BJ (cell line): Measurements from ENCODE around the gene TSPYL1. TPM values are rescaled to one million over a fixed set of nuclear protein-coding genes. Genes with fewer than 3 reads are reported as not detected.

ENCODE experiments used
- CTCF ChIA-PET: fragments of 350-600 bp; formaldehyde crosslinking; extraction: SDS; loops from one replicate; lab custom pipeline; 2021; ENCODE audit warnings: antibody characterized with exemption, inconsistent platforms; lab: Yijun Ruan, JAX
- POLR2A ChIA-PET: fragments of 300-600 bp; sonication (Branson Sonifier 250); formaldehyde crosslinking; extraction: SDS; loops from one replicate; lab custom pipeline; 2021; ENCODE audit warnings: antibody characterized with exemption; lab: Charles Lee
- DNase-seq: peaks from one replicate; pipeline ENCODE4 v3.0.0-alpha.2; 2011; ENCODE audit warnings: low read depth
- H3K27me3 ChIP-seq: 2 replicates; pipeline ENCODE4 v1.6.0; 2011; ENCODE audit warnings: low read length; ENCODE audit not compliant: control insufficient read depth, insufficient read depth
- H3K36me3 ChIP-seq: 2 replicates; pipeline ENCODE4 v1.5.1; 2011; ENCODE audit warnings: low read length; ENCODE audit not compliant: control insufficient read depth, insufficient read depth
- H3K4me3 ChIP-seq: 2 replicates; pipeline ENCODE4 v1.5.1; 2011; ENCODE audit warnings: low read depth, mild to moderate bottlenecking, control low read depth, low read length
- CTCF ChIP-seq: IDR thresholded peaks from 2 replicates; pipeline ENCODE4 v1.5.1; 2011; ENCODE audit warnings: low read depth, mild to moderate bottlenecking, control low read depth, inconsistent platforms, low read length, moderate library complexity; ENCODE audit not compliant: insufficient read depth
- polyA plus RNA-seq: library from polyadenylated mRNA; depleted of rRNA; stranded (reverse); fragments of >200 nt; gene quantifications from 2 replicates; pipeline ENCODE4 v1.2.3, GENCODE V29; 2011

Gene TSPYL1
- polyA plus RNA-seq, 1 experiment: 31.9 TPM

- POLR2A ChIA-PET: no interaction called here
- TF ChIP-seq CTCF: no peak
- DNase-seq: no peak
These were observed 3.0 kb upstream of the TSPYL1 start for GRCh38 chr6:116282698-116283097.

GRCh38 chr6:116280933-116281316 lies 1.2 kb upstream of the TSPYL1 start:
- CTCF ChIA-PET: interaction anchor here (0.6 to 4.3 kb wide), 6 partner anchors 13 to 290 kb away, joined by 3 to 23 read pairs (median 4); partner anchors contain the start of gene RWDD1
- Histone ChIP-seq H3K4me3 (no peak overlapping the region), H3K36me3 (no peaks in the 10 kb centered on the region), H3K27me3 (no peaks in the 10 kb centered on the region)
- TF ChIP-seq CTCF: no peak
- DNase-seq: no peak
- POLR2A ChIA-PET: no interaction called here

More at GRCh38 chr6:116282698-116283097, 3.0 kb upstream of the TSPYL1 start:
- CTCF ChIA-PET: interaction anchor here (1.3 kb wide), 1 partner anchor 14 kb away, joined by 3 read pairs; no protein-coding TSS in a partner anchor
- Histone ChIP-seq H3K4me3 (no peak overlapping the region), H3K27me3 (no peaks in the 10 kb centered on the region), H3K36me3 (no peaks in the 10 kb centered on the region)

- POLR2A ChIA-PET: no interaction called here
- CTCF ChIA-PET: interaction anchor here (0.6 to 4.3 kb wide), 12 partner anchors 8 to 292 kb away, joined by 3 to 28 read pairs (median 4); partner anchors contain the start of gene RWDD1
- Histone ChIP-seq H3K4me3 (peak overlapping the region; percentile 86), H3K27me3 (no peaks in the 10 kb centered on the region), H3K36me3 (no peaks in the 10 kb centered on the region)
- DNase-seq: no peak
- TF ChIP-seq CTCF: no peak
These were observed 617 bp upstream of the TSPYL1 start for GRCh38 chr6:116280161-116280932.

- H3K36me3 ChIP-seq: no peaks in the 10 kb centered on the region
- ChIA-PET CTCF (interaction anchor here (0.8 to 4.3 kb wide), 8 partner anchors 10 to 284 kb away, joined by 3 to 28 read pairs (median 12); no protein-coding TSS in a partner anchor), POLR2A (no interaction called here)
- no peak for DNase-seq
- no peaks in the 10 kb centered on the region for H3K27me3 ChIP-seq
- peak overlapping the region; percentile 86 for H3K4me3 ChIP-seq
- no peak for TF ChIP-seq CTCF
These were observed 887 bp downstream of the TSPYL1 start for GRCh38 chr6:116278854-116279231.

- Histone ChIP-seq H3K4me3 (peak overlapping the region; percentile 86), H3K36me3 (no peaks in the 10 kb centered on the region; the same call in 1 of the 2 replicates), H3K27me3 (no peaks in the 10 kb centered on the region)
- no peak for TF ChIP-seq CTCF
- DNase-seq: no peak
- POLR2A ChIA-PET: interaction anchor here (0.7 kb wide), 1 partner anchor 14 kb away, joined by 20 read pairs; no protein-coding TSS in a partner anchor
- CTCF ChIA-PET: interaction anchor here (0.8 to 4.3 kb wide), 9 partner anchors 10 to 284 kb away, joined by 3 to 28 read pairs (median 7); no protein-coding TSS in a partner anchor
These were observed 1.3 kb downstream of the TSPYL1 start for GRCh38 chr6:116278481-116278829.
